ENCODE results near the gene CBX1. TPM values are rescaled to one million over a fixed set of nuclear protein-coding genes. Genes with fewer than 3 reads are reported as not detected.

The CBX1 gene
- polyA plus RNA-seq, 2 of the 4 experiments (the other 2 are of a cell fraction): 84.4 to 173 TPM

DNA sequence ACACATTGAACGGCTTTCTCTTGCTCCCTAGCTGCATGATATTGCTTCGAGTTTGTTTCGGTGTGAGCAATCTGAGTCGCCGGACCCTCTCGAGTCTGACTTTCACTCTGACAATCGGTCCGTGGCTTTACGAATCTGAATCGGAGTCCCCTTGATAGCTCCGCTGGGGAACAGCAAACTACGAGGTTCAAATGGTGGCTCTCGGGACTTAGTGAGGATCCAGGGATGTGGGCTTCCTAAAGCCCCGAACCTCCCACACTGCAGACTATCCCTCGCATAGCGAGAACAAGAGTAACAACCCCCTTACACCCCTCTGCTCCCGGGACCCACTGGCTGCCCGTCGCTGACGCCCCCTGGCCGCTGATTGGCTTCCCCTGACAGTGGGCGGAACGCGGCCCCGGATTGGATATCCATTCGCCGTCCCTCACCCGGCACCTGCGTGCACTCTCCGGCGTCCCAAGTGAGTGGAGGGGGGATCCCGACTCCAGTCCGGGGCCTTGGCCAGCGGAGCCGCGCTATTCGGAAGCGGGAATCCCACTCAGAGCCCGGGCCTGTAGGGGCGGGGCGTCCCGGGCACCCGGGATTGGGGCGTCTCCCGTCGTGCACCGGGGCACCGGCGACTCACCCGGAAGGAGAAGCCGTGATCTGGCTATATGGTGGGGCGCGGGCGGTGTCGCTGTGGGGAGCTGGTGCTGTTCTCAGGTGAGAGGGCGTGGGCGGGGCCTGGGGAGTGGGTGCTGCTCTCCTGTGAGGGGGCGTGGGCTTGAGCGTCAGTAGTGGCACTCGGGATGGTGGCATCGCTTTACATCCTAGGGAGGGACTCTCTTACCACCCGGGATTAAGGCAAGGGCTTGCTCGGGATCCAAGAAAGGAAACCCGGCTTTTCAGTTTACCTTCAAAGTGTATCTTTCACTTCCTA lies 6.1 kb upstream of the CBX1 start, which contains the start of gene SNX11 (continued):
- no peak for TF ChIP-seq RCOR1 (IDR thresholded peaks at IDR 0.05; ENCODE audit: low read depth, low read length)
- TF ChIP-seq ZC3H11A (IDR thresholded peaks at IDR 0.05): no peak
- peak; percentile 6 for TF ChIP-seq CHD2 (IDR thresholded peaks at IDR 0.05; ENCODE audit: low read length, partially characterized antibody)
- TF ChIP-seq ESRRA (IDR thresholded peaks at IDR 0.05; ENCODE audit: borderline replicate concordance, low read length): no peak
- TF ChIP-seq EHMT2 (IDR thresholded peaks at IDR 0.05; ENCODE audit: low read depth): no peak
- no peak for TF ChIP-seq ELK1 (IDR thresholded peaks at IDR 0.05; ENCODE audit: low read depth, low read length)
- TF ChIP-seq KDM5A (IDR thresholded peaks at IDR 0.05): no peak
- no peak for TF ChIP-seq MAFK (IDR thresholded peaks at IDR 0.05; ENCODE audit: partially characterized antibody)
- peak; percentile 53; the same call in 1 of the 2 replicates for TF ChIP-seq E2F6 (IDR thresholded peaks at IDR 0.05; ENCODE audit: borderline replicate concordance, low read depth)
- no peak for TF ChIP-seq HOXA7 (CRISPR knock-in tag; IDR thresholded peaks at IDR 0.05)
- no peak for TF ChIP-seq NFE2L2 (conservative IDR thresholded peaks at IDR 0.05; ENCODE audit: low read length)
- no peak for TF ChIP-seq ATOH8 (CRISPR knock-in tag; IDR thresholded peaks at IDR 0.05; ENCODE audit: low read depth)
- no peak for TF ChIP-seq HEYL (CRISPR knock-in tag; IDR thresholded peaks at IDR 0.05)
- TF ChIP-seq PBX3 (IDR thresholded peaks at IDR 0.05): peak; percentile 23; the same call in 1 of the 2 replicates
- TF ChIP-seq CHD4 (IDR thresholded peaks at IDR 0.05; ENCODE audit: borderline replicate concordance): no peak
- TF ChIP-seq RAD21 (conservative IDR thresholded peaks at IDR 0.05 in 1 of 2, IDR thresholded peaks at IDR 0.05 in 1 of 2): no peak
- TF ChIP-seq HMGXB4 (CRISPR knock-in tag; IDR thresholded peaks at IDR 0.05; ENCODE audit: borderline replicate concordance): no peak
- TF ChIP-seq EP300 (IDR thresholded peaks at IDR 0.05): no peak
- no peak for TF ChIP-seq HES2 (IDR thresholded peaks at IDR 0.05)
- TF ChIP-seq JUN (IDR thresholded peaks at IDR 0.05): peak; percentile 34 to 73; a peak in 1 of 5 replicates
- no peak for TF ChIP-seq SREBF2 (IDR thresholded peaks at IDR 0.05)
- TF ChIP-seq KDM1A (IDR thresholded peaks at IDR 0.05; ENCODE audit: low read depth): 0 out of 2 replicates have a peak, but pooled peaks have one; percentile 13
- TF ChIP-seq FOSB (CRISPR knock-in tag; IDR thresholded peaks at IDR 0.05): no peak
- no peak for TF ChIP-seq CBX8 (IDR thresholded peaks at IDR 0.05)
- TF ChIP-seq RARB (CRISPR knock-in tag; IDR thresholded peaks at IDR 0.05): no peak
- peak; percentile 78 for TF ChIP-seq POLR2A (IDR thresholded peaks at IDR 0.05; ENCODE audit: low read length)
- no peak for TF ChIP-seq ZNF302 (CRISPR knock-in tag; IDR thresholded peaks at IDR 0.05)
- TF ChIP-seq, protein P1, sequence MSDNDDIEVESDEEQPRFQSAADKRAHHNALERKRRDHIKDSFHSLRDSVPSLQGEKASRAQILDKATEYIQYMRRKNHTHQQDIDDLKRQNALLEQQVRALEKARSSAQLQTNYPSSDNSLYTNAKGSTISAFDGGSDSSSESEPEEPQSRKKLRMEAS (IDR thresholded peaks at IDR 0.05): 0 out of 2 replicates have a peak, but pooled peaks have one; percentile 47
- TF ChIP-seq RNF2 (IDR thresholded peaks at IDR 0.05; ENCODE audit: borderline replicate concordance, low read depth): no peak
- no peak for TF ChIP-seq TP53 (CRISPR knock-in tag; IDR thresholded peaks at IDR 0.05)

Data from A549 (cell line).